ENCODE data around the gene RASL11B.

RASL11B gene

DNA sequence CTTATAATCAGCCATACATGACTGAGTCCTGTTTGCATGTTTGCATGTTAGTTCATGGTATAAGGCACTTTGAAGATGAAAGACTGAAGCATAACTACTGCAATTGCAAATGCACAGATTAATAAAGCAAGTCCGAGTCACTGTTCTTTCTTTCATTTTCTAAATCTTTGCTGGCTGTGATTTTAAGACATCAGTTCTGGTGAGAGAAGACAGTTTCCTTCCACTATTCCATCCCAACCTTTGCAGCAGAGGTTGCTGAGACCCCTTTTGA is 28.3 kb downstream of the RASL11B start:
- ChIA-PET CTCF (no interaction called here), POLR2A (no interaction called here)

DNA sequence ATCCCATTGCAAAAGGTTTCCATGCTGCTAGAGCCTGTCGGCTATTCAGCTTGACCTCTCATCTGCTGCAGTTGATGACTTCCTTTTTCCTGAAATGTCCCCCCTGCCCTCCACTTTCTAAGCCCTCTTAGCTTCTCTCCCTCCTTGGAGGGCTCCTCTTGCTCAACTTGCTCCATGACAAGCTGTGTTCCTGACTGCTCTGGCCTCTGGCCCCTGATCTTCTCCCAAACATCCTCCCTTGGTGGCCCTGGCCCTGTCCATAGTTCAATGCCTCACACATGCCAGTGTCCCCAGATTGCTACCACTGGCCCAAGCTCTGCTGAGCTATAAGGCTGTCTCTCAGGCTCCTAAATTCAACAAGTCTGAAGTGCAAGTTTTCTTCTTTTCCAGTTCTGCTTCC is 29.6 kb downstream of the RASL11B start:
- DNase-seq (ENCODE audit: extremely low spot score), result no peak
- CTCF ChIA-PET, result interaction anchor here (1.9 kb wide), 1 partner anchor 20 kb away, joined by 9 read pairs; no protein-coding TSS in a partner anchor
- POLR2A ChIA-PET, result interaction anchor here (1.1 kb wide), 1 partner anchor 9 kb away, joined by 3 read pairs; no protein-coding TSS in a partner anchor
- TF ChIP-seq ARNT (IDR thresholded peaks at IDR 0.05) (no peak), LEF1 (IDR thresholded peaks at IDR 0.05; ENCODE audit: borderline replicate concordance) (no peak), L3MBTL2 (conservative IDR thresholded peaks at IDR 0.05) (no peak), NFRKB (IDR thresholded peaks at IDR 0.05) (no peak), ZNF384 (IDR thresholded peaks at IDR 0.05) (no peak), CTBP1 (IDR thresholded peaks at IDR 0.05; ENCODE audit: borderline replicate concordance) (no peak), FOXM1 (IDR thresholded peaks at IDR 0.05; ENCODE audit: borderline replicate concordance) (no peak), HDGF (IDR thresholded peaks at IDR 0.05; ENCODE audit: borderline replicate concordance) (no peak), SUZ12 (IDR thresholded peaks at IDR 0.05) (no peak), ELF4 (IDR thresholded peaks at IDR 0.05) (no peak), FOXK2 (IDR thresholded peaks at IDR 0.05) (no peak), TARDBP (IDR thresholded peaks at IDR 0.05) (no peak), BHLHE40 (IDR thresholded peaks at IDR 0.05; ENCODE audit: borderline replicate concordance) (no peak), SP1 (IDR thresholded peaks at IDR 0.05) (no peak)
- TF ChIP-seq, protein P1, sequence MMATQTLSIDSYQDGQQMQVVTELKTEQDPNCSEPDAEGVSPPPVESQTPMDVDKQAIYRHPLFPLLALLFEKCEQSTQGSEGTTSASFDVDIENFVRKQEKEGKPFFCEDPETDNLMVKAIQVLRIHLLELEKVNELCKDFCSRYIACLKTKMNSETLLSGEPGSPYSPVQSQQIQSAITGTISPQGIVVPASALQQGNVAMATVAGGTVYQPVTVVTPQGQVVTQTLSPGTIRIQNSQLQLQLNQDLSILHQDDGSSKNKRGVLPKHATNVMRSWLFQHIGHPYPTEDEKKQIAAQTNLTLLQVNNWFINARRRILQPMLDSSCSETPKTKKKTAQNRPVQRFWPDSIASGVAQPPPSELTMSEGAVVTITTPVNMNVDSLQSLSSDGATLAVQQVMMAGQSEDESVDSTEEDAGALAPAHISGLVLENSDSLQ (IDR thresholded peaks at IDR 0.05), result no peak

More for the DNA sequence above, 28.3 kb downstream of the RASL11B start:
- TF ChIP-seq, protein P1 (IDR thresholded peaks at IDR 0.05), result no peak
- no peak for TF ChIP-seq CTBP1 (IDR thresholded peaks at IDR 0.05; ENCODE audit: borderline replicate concordance)
- no peak for TF ChIP-seq SUZ12 (IDR thresholded peaks at IDR 0.05)
- no peak for TF ChIP-seq L3MBTL2 (conservative IDR thresholded peaks at IDR 0.05)
- no peak for TF ChIP-seq HDGF (IDR thresholded peaks at IDR 0.05; ENCODE audit: borderline replicate concordance)
- no peak for TF ChIP-seq BHLHE40 (IDR thresholded peaks at IDR 0.05; ENCODE audit: borderline replicate concordance)
- TF ChIP-seq LEF1 (IDR thresholded peaks at IDR 0.05; ENCODE audit: borderline replicate concordance), result no peak
- no peak for TF ChIP-seq TARDBP (IDR thresholded peaks at IDR 0.05)
- DNase-seq (ENCODE audit: extremely low spot score), result no peak

DNA sequence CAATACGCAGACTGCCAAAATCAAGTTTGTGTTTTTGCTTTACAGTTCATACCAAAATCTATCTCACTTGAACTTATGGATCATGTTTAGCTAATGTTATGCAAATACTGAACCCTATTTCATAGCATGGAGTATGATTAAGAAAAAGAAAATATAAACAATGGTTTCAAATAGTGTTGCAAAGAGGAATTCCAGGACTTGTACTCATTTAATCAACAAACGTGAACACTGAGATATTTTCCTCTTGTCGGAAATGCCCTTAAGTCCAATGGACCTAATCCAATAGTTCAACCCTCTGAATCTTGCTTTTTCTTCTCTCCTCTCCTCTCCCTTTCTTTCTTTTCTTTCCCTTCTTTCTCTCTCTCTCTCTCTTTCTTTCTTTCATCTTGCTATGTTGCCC is 30.8 kb downstream of the RASL11B start:
- ChIA-PET CTCF (interaction anchor here (1.9 kb wide), 1 partner anchor 19 kb away, joined by 9 read pairs; no protein-coding TSS in a partner anchor), POLR2A (no interaction called here)

DNA sequence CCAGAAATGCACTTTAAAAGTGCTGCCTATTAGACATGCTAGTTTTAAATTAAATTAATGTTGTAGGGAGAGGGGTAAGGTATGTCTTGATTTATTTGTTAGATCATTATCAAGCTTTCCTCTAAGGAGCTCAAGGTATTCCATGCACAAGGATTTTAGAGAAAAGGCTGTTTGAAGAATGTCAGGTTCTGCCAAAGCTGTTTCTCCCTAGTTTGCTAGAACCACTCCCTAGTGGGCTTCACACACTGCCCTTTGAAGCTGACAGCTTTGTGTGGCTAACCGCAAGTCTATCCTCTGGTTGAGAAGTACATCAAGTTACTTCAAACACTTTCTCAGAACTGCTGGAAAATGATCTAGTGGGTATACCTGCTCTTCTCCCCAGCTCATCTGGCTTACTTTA is 32.3 kb downstream of the RASL11B start:
- CTCF ChIA-PET, result interaction anchor here (1.2 kb wide), 1 partner anchor 18 kb away, joined by 3 read pairs; no protein-coding TSS in a partner anchor

More for the DNA sequence above, 30.8 kb downstream of the RASL11B start:
- TF ChIP-seq, protein P1 (IDR thresholded peaks at IDR 0.05), result no peak
- no peak for TF ChIP-seq NFRKB (IDR thresholded peaks at IDR 0.05)
- TF ChIP-seq ARNT (IDR thresholded peaks at IDR 0.05), result no peak
- no peak for TF ChIP-seq TARDBP (IDR thresholded peaks at IDR 0.05)
- TF ChIP-seq HDGF (IDR thresholded peaks at IDR 0.05; ENCODE audit: borderline replicate concordance), result no peak
- TF ChIP-seq CTBP1 (IDR thresholded peaks at IDR 0.05; ENCODE audit: borderline replicate concordance), result no peak
- no peak for TF ChIP-seq FOXK2 (IDR thresholded peaks at IDR 0.05)
- no peak for TF ChIP-seq ZNF384 (IDR thresholded peaks at IDR 0.05)
- TF ChIP-seq FOXM1 (IDR thresholded peaks at IDR 0.05; ENCODE audit: borderline replicate concordance), result no peak
- no peak for TF ChIP-seq BHLHE40 (IDR thresholded peaks at IDR 0.05; ENCODE audit: borderline replicate concordance)
- no peak for TF ChIP-seq LEF1 (IDR thresholded peaks at IDR 0.05; ENCODE audit: borderline replicate concordance)
- DNase-seq (ENCODE audit: extremely low spot score), result no peak

DNA sequence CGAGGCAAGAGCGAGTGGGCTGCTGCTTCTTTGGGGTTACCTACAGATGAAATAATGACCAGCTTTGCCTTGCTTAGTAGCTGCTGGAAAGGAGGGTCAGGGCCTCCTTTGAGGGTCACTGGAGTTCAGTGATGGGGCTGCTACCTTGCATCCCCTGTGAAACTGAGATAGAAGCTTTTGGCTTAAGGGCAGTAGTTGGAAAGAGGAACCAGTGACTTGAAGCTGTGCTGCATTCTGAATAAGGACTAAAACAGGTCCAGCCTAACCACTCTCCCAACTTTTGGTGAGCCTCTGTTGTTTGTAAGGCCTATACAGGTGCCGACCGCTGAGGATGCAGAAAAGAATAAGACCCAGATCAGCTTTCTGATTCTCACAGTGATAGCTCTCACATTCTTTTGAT is 41.2 kb downstream of the RASL11B start:
- no peak for DNase-seq (ENCODE audit: extremely low spot score)
- CTCF ChIA-PET, result no interaction called here
- TF ChIP-seq NFRKB (IDR thresholded peaks at IDR 0.05), result no peak
- TF ChIP-seq ELF4 (IDR thresholded peaks at IDR 0.05), result no peak
- TF ChIP-seq BHLHE40 (IDR thresholded peaks at IDR 0.05; ENCODE audit: borderline replicate concordance), result no peak
- TF ChIP-seq TARDBP (IDR thresholded peaks at IDR 0.05), result no peak
- TF ChIP-seq FOXM1 (IDR thresholded peaks at IDR 0.05; ENCODE audit: borderline replicate concordance), result no peak
- TF ChIP-seq FOXA1 (IDR thresholded peaks at IDR 0.05), result no peak
- no peak for TF ChIP-seq ZNF384 (IDR thresholded peaks at IDR 0.05)
- no peak for TF ChIP-seq LEF1 (IDR thresholded peaks at IDR 0.05; ENCODE audit: borderline replicate concordance)
- TF ChIP-seq SP1 (IDR thresholded peaks at IDR 0.05), result no peak
- TF ChIP-seq FOXK2 (IDR thresholded peaks at IDR 0.05), result no peak
- TF ChIP-seq, protein P1 (IDR thresholded peaks at IDR 0.05), result no peak
- TF ChIP-seq SUZ12 (IDR thresholded peaks at IDR 0.05), result no peak
- TF ChIP-seq ARNT (IDR thresholded peaks at IDR 0.05), result no peak
- TF ChIP-seq CTBP1 (IDR thresholded peaks at IDR 0.05; ENCODE audit: borderline replicate concordance), result no peak
- TF ChIP-seq HDGF (IDR thresholded peaks at IDR 0.05; ENCODE audit: borderline replicate concordance), result no peak
- POLR2A ChIA-PET, result no interaction called here

More for the DNA sequence above, 32.3 kb downstream of the RASL11B start:
- POLR2A ChIA-PET, result no interaction called here
- TF ChIP-seq ZNF384 (IDR thresholded peaks at IDR 0.05), result no peak
- no peak for TF ChIP-seq LEF1 (IDR thresholded peaks at IDR 0.05; ENCODE audit: borderline replicate concordance)
- TF ChIP-seq ARNT (IDR thresholded peaks at IDR 0.05), result no peak
- no peak for TF ChIP-seq SP1 (IDR thresholded peaks at IDR 0.05)
- TF ChIP-seq CTBP1 (IDR thresholded peaks at IDR 0.05; ENCODE audit: borderline replicate concordance), result no peak
- TF ChIP-seq L3MBTL2 (conservative IDR thresholded peaks at IDR 0.05), result no peak
- no peak for TF ChIP-seq ELF4 (IDR thresholded peaks at IDR 0.05)
- DNase-seq (ENCODE audit: extremely low spot score), result no peak

DNA sequence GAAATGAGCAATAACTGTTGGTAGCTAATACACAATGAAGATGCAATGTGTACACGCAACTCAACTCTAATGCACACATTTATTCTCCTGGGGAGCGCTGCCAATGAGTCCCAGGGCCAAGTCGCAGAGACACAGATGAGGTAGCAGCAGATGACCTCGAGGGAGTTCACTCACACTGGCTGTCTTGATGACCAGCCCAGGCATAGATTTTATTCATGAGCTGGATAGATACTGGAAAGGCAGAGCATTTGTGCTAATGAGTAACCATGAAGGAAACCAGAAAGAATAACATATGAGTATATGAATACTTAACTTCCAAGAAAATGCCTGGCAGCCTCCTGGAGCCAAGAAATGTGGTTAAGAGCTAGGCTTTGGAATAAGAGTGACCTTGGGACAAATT is 42.3 kb downstream of the RASL11B start:
- ChIA-PET POLR2A (no interaction called here), CTCF (no interaction called here)
- no peak for DNase-seq (ENCODE audit: extremely low spot score)
- TF ChIP-seq L3MBTL2 (conservative IDR thresholded peaks at IDR 0.05) (no peak), BHLHE40 (IDR thresholded peaks at IDR 0.05; ENCODE audit: borderline replicate concordance) (no peak), FOXK2 (IDR thresholded peaks at IDR 0.05) (no peak), CTBP1 (IDR thresholded peaks at IDR 0.05; ENCODE audit: borderline replicate concordance) (no peak), NFRKB (IDR thresholded peaks at IDR 0.05) (no peak), LEF1 (IDR thresholded peaks at IDR 0.05; ENCODE audit: borderline replicate concordance) (no peak), HDGF (IDR thresholded peaks at IDR 0.05; ENCODE audit: borderline replicate concordance) (no peak)
- TF ChIP-seq, protein P1 (IDR thresholded peaks at IDR 0.05), result no peak
